NCI-H2171 treated with DMSO at 0.1 percent for 48 hours (cell line): ENCODE data around the gene CHTF18.

Source experiments
- DNase-seq: peaks from one replicate; lab custom pipeline; 2025; lab: John Stamatoyannopoulos, UW

CHTF18 gene

GRCh38 chr16:760545-761343, 27.7 kb upstream of the CHTF18 start, which contains the start of gene MSLN:
MSLN (plus strand) TSS chr16:760734; CDS start chr16:762681, 1,947 bp downstream.
- no peak for DNase-seq

GRCh38 chr16:761625-762513, 26.6 kb upstream of the CHTF18 start:
- DNase-seq = no peak

- no peak for DNase-seq
These were observed 25.7 kb upstream of the CHTF18 start for GRCh38 chr16:762595-763268.

GRCh38 chr16:763369-764183, 24.8 kb upstream of the CHTF18 start:
- no peak for DNase-seq

- DNase-seq = no peak
These were observed 24.2 kb upstream of the CHTF18 start for GRCh38 chr16:764184-764750.

GRCh38 chr16:764848-765487, 23.5 kb upstream of the CHTF18 start:
- no peak for DNase-seq

GRCh38 chr16:765488-765865, 22.9 kb upstream of the CHTF18 start:
- DNase-seq = no peak

- no peak for DNase-seq
These were observed 22.2 kb upstream of the CHTF18 start for GRCh38 chr16:766008-766819.

GRCh38 chr16:766820-767640, 21.4 kb upstream of the CHTF18 start:
- DNase-seq = no peak

- no peak for DNase-seq
These were observed 20.6 kb upstream of the CHTF18 start for GRCh38 chr16:767743-768235.

- DNase-seq = no peak
These were observed 20.0 kb upstream of the CHTF18 start for GRCh38 chr16:768428-768827.

GRCh38 chr16:769184-769784, 19.1 kb upstream of the CHTF18 start:
- DNase-seq = no peak

- DNase-seq = no peak
These were observed 18.5 kb upstream of the CHTF18 start for GRCh38 chr16:769934-770333.

GRCh38 chr16:770411-770810, 18.0 kb upstream of the CHTF18 start:
- DNase-seq = no peak

GRCh38 chr16:772959-773358, 15.5 kb upstream of the CHTF18 start:
- no peak for DNase-seq

- DNase-seq = no peak
These were observed 14.1 kb upstream of the CHTF18 start for GRCh38 chr16:774086-775001.

- DNase-seq = no peak
These were observed 13.1 kb upstream of the CHTF18 start for GRCh38 chr16:775236-775796.
